HepG2 (cell line): ENCODE results near the gene CCS. TPM values are rescaled to one million over a fixed set of nuclear protein-coding genes. Genes with fewer than 3 reads are reported as not detected.

Experiments
- ESRRA ChIP-seq: sonication (generic); formaldehyde crosslinking; IDR thresholded peaks from 2 replicates; pipeline ENCODE4 v1.5.1; 2020; ENCODE audit warnings: mild to moderate bottlenecking, low read depth, missing genetic modification reagents
- HINFP ChIP-seq: sonication (generic); formaldehyde crosslinking; IDR thresholded peaks from 2 replicates; pipeline ENCODE4 v1.4.0; 2020; ENCODE audit warnings: low read depth, mild to moderate bottlenecking, missing genetic modification reagents
- HNRNPLL ChIP-seq: fragments of 200-400 bp; formaldehyde crosslinking; IDR thresholded peaks from 2 replicates; pipeline ENCODE4 v1.6.1; 2017; ENCODE audit warnings: mild to moderate bottlenecking, low read depth, low read length; ENCODE audit not compliant: poor library complexity, severe bottlenecking
- HOXA7 ChIP-seq: sonication (generic); formaldehyde crosslinking; IDR thresholded peaks from 2 replicates; pipeline ENCODE4 v1.8.1; 2022; ENCODE audit warnings: mild to moderate bottlenecking, missing genetic modification reagents, moderate library complexity
- ZBTB26 ChIP-seq: IDR thresholded peaks from 2 replicates; pipeline ENCODE4 v1.6.1; 2016; ENCODE audit warnings: missing compliant biosample characterization, missing genetic modification reagents, borderline replicate concordance
- ZBTB49 ChIP-seq: sonication (generic); formaldehyde crosslinking; IDR thresholded peaks from 2 replicates; pipeline ENCODE4 v1.4.0; 2020; ENCODE audit warnings: missing genetic modification reagents, borderline replicate concordance
- ZNF136 ChIP-seq: sonication (generic); formaldehyde crosslinking; IDR thresholded peaks from 2 replicates; pipeline ENCODE4 v1.8.1; 2022; ENCODE audit warnings: low read depth, mild to moderate bottlenecking, moderate library complexity, missing genetic modification reagents
- ZNF362 ChIP-seq: sonication (generic); formaldehyde crosslinking; IDR thresholded peaks from 2 replicates; pipeline ENCODE4 v1.4.0; 2020; ENCODE audit warnings: missing genetic modification reagents, mild to moderate bottlenecking, borderline replicate concordance
- polyA plus RNA-seq, 8 experiments: library from polyadenylated mRNA; depleted of rRNA in 3 of 8; stranded (reverse) in 7 of 8; unstranded in 1 of 8; fragments of >200 nt; fragmentation: Illumina TruSeq in 4 of 8; extraction: Trizol in 4 of 8; gene quantifications; 2 replicates each; pipeline versions ENCODE4 v1.2.1 to v1.2.3, GENCODE V29; 2011 to 2016; ENCODE audit warnings: low read depth in 4 of 8, missing spikeins in 1 of 8, mixed read lengths in 1 of 8; ENCODE audit not compliant: insufficient read depth in 1 of 8
- total RNA-seq, 5 experiments: library from RNA; depleted of rRNA; stranded (reverse); fragments of >200 nt; fragmentation: Illumina TruSeq; extraction: Trizol; gene quantifications; 2 replicates each; pipeline ENCODE4 v1.2.3, GENCODE V29; 2016; ENCODE audit warnings: low read depth in 1 of 5
- TF ChIP-seq, protein P1 (sequence below): fragments of 450-650 bp; IDR thresholded peaks from 2 replicates; pipeline ENCODE4 v1.6.1; 2017
- TF ChIP-seq, protein P2 (sequence below): sonication (generic); formaldehyde crosslinking; IDR thresholded peaks from 2 replicates; pipeline ENCODE4; 2020; ENCODE audit warnings: missing genetic modification reagents, mild to moderate bottlenecking, borderline replicate concordance

CCS gene
- total and polyA plus RNA-seq, 2 of the 13 experiments (the other 11 are each of a cell fraction or from before 2014, with no cell fraction given) = 25.4 to 44.6 TPM

- TF ChIP-seq ZBTB49 (CRISPR knock-in tag) (peak; percentile 18; the same call in 1 of the 2 replicates), ZNF362 (CRISPR knock-in tag) (peak; percentile 9; the same call in 1 of the 2 replicates), ESRRA (CRISPR knock-in tag) (no peak), HNRNPLL (peak; percentile 63), ZBTB26 (CRISPR knock-in tag) (no peak), HOXA7 (CRISPR knock-in tag) (no peak), ZNF136 (CRISPR knock-in tag) (no peak), HINFP (CRISPR knock-in tag) (no peak)
- TF ChIP-seq, protein P1, sequence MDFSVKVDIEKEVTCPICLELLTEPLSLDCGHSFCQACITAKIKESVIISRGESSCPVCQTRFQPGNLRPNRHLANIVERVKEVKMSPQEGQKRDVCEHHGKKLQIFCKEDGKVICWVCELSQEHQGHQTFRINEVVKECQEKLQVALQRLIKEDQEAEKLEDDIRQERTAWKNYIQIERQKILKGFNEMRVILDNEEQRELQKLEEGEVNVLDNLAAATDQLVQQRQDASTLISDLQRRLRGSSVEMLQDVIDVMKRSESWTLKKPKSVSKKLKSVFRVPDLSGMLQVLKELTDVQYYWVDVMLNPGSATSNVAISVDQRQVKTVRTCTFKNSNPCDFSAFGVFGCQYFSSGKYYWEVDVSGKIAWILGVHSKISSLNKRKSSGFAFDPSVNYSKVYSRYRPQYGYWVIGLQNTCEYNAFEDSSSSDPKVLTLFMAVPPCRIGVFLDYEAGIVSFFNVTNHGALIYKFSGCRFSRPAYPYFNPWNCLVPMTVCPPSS = no peak
- TF ChIP-seq, protein P2, sequence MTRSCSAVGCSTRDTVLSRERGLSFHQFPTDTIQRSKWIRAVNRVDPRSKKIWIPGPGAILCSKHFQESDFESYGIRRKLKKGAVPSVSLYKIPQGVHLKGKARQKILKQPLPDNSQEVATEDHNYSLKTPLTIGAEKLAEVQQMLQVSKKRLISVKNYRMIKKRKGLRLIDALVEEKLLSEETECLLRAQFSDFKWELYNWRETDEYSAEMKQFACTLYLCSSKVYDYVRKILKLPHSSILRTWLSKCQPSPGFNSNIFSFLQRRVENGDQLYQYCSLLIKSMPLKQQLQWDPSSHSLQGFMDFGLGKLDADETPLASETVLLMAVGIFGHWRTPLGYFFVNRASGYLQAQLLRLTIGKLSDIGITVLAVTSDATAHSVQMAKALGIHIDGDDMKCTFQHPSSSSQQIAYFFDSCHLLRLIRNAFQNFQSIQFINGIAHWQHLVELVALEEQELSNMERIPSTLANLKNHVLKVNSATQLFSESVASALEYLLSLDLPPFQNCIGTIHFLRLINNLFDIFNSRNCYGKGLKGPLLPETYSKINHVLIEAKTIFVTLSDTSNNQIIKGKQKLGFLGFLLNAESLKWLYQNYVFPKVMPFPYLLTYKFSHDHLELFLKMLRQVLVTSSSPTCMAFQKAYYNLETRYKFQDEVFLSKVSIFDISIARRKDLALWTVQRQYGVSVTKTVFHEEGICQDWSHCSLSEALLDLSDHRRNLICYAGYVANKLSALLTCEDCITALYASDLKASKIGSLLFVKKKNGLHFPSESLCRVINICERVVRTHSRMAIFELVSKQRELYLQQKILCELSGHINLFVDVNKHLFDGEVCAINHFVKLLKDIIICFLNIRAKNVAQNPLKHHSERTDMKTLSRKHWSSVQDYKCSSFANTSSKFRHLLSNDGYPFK = peak; percentile 92; the same call in 1 of the 2 replicates
These were observed 45.4 kb downstream of the CCS start, which contains the start of gene RBM4 (continued) for GRCh38 chr11:66638177-66639065.
